AG04449 (cell line): ENCODE measurements around the gene SERPINA4.

ENCODE experiments used
- CTCF ChIA-PET: fragments of 350-600 bp; formaldehyde crosslinking; extraction: SDS; loops from one replicate; lab custom pipeline; 2021; ENCODE audit warnings: antibody characterized with exemption; lab: Yijun Ruan, JAX
- POLR2A ChIA-PET: fragments of 400-600, 350-600 bp; formaldehyde crosslinking; extraction: SDS; loops from one replicate; lab custom pipeline; 2020; ENCODE audit warnings: antibody characterized with exemption, inconsistent platforms; lab: Yijun Ruan, JAX
- DNase-seq: peaks from one replicate; pipeline ENCODE4 v3.0.0-alpha.2; 2010; ENCODE audit warnings: low read depth, low spot score
- H3K4me3 ChIP-seq: 2 replicates; pipeline ENCODE4 v1.5.1; 2011; ENCODE audit warnings: low read depth, mild to moderate bottlenecking, control low read depth, low read length
- CTCF ChIP-seq: IDR thresholded peaks from one replicate; pipeline ENCODE4 v1.5.1; 2011; ENCODE audit warnings: mild to moderate bottlenecking, moderate library complexity, low read length, control low read depth, inconsistent platforms; ENCODE audit not compliant: insufficient read depth; ENCODE audit errors: missing control alignments

SERPINA4 gene

GRCh38 chr14:94595912-94596311 lies 34.7 kb downstream of the SERPINA4 start:
- no peak overlapping the region for H3K4me3 ChIP-seq
- CTCF ChIA-PET, result no interaction called here
- POLR2A ChIA-PET, result no interaction called here
- TF ChIP-seq CTCF, result no peak
- DNase-seq, result no peak

- DNase-seq, result no peak
- no peak for TF ChIP-seq CTCF
- no peak overlapping the region for H3K4me3 ChIP-seq
- CTCF ChIA-PET, result no interaction called here
- POLR2A ChIA-PET, result no interaction called here
These were observed 35.1 kb downstream of the SERPINA4 start for GRCh38 chr14:94596361-94596760.

- TF ChIP-seq CTCF, result no peak
- ChIA-PET CTCF (no interaction called here), POLR2A (no interaction called here)
- no peak for DNase-seq
- H3K4me3 ChIP-seq, result no peak overlapping the region
These were observed 36.5 kb downstream of the SERPINA4 start for GRCh38 chr14:94597788-94598187.

GRCh38 chr14:94598506-94598815 lies 37.2 kb downstream of the SERPINA4 start:
- no peak for TF ChIP-seq CTCF
- ChIA-PET POLR2A (interaction anchor here (0.6 kb wide), 1 partner anchor 999 kb away, joined by 4 read pairs; no protein-coding TSS in a partner anchor), CTCF (interaction anchor here (0.8 to 1.6 kb wide), 3 partner anchors 14 to 91 kb away, joined by 3 to 5 read pairs (median 5); no protein-coding TSS in a partner anchor)
- no peak overlapping the region for H3K4me3 ChIP-seq
- DNase-seq, result no peak

GRCh38 chr14:94598816-94599655 lies 37.8 kb downstream of the SERPINA4 start:
- peak; percentile 92 for DNase-seq
- ChIA-PET CTCF (interaction anchor here (0.7 to 1.6 kb wide), 5 partner anchors 15 to 471 kb away, joined by 3 to 5 read pairs (median 3); no protein-coding TSS in a partner anchor), POLR2A (interaction anchor here (0.6 to 0.8 kb wide), 2 partner anchors 12 to 999 kb away, joined by 3 to 4 read pairs; no protein-coding TSS in a partner anchor)
- no peak for TF ChIP-seq CTCF
- no peak overlapping the region for H3K4me3 ChIP-seq

GRCh38 chr14:94599656-94600004 lies 38.4 kb downstream of the SERPINA4 start:
- TF ChIP-seq CTCF, result no peak
- no peak for DNase-seq
- CTCF ChIA-PET, result interaction anchor here (0.7 to 1.6 kb wide), 4 partner anchors 16 to 471 kb away, joined by 3 to 5 read pairs (median 3); no protein-coding TSS in a partner anchor
- H3K4me3 ChIP-seq, result no peak overlapping the region
- POLR2A ChIA-PET, result interaction anchor here (0.8 to 1.0 kb wide), 2 partner anchors 11 to 16 kb away, joined by 3 read pairs; no protein-coding TSS in a partner anchor
